Nephron (organoid): ENCODE measurements around the gene FYCO1.
A peak's percentile ranks its signal among the peaks of the same experiment; 100 is the strongest.

ENCODE experiments used
- H3K27ac Mint-ChIP-seq, 3 experiments: 2 replicates each; pipeline ENCODE4 v1.8.0; 2020; ENCODE audit warnings: mixed read lengths in 3 of 3, mild to moderate bottlenecking in 2 of 3, moderate library complexity in 1 of 3
- H3K27me3 Mint-ChIP-seq: 2 replicates; pipeline ENCODE4 v1.8.0; 2021; ENCODE audit warnings: low read depth, mild to moderate bottlenecking, moderate library complexity, mixed read lengths
- H3K36me3 Mint-ChIP-seq: 2 replicates; pipeline ENCODE4 v1.8.0; 2020; ENCODE audit warnings: low read depth, mixed read lengths
- H3K4me1 Mint-ChIP-seq: 2 replicates; pipeline ENCODE4 v1.8.0; 2020; ENCODE audit warnings: mixed read lengths
- H3K4me3 Mint-ChIP-seq, 3 experiments: 2 replicates each; pipeline ENCODE4 v1.8.0; 2020; ENCODE audit warnings: mild to moderate bottlenecking in 3 of 3, mixed read lengths in 3 of 3, moderate library complexity in 2 of 3
- H3K9me3 Mint-ChIP-seq: 2 replicates; pipeline ENCODE4 v1.8.0; 2020; ENCODE audit warnings: mixed read lengths
- CTCF ChIP-seq, 3 experiments: fragments of 200-600 bp; sonication (generic); IDR thresholded peaks; one replicate each; pipeline ENCODE4 v1.5.0; 2021; ENCODE audit warnings: antibody characterized with exemption in 3 of 3; ENCODE audit not compliant: unreplicated experiment in 3 of 3

Gene FYCO1

GRCh38 chr3:45938864-45939263 lies 56.8 kb downstream of the FYCO1 start:
- peak; percentile 82 to 85 (median 82) for TF ChIP-seq CTCF (IDR thresholded peaks at IDR 0.05; ENCODE audit: unreplicated experiment in 3 of 3)
- peaks cover 34% of the 10 kb centered on the region for H3K36me3 Mint-ChIP-seq
- H3K4me1 Mint-ChIP-seq: peaks cover 5% of the 10 kb centered on the region
- no peaks in the 10 kb centered on the region for H3K9me3 Mint-ChIP-seq
- no peaks in the 10 kb centered on the region for H3K27me3 Mint-ChIP-seq
- H3K4me3 Mint-ChIP-seq: no peak overlapping the region
- H3K27ac Mint-ChIP-seq: no peak overlapping the region

GRCh38 chr3:45938043-45938435 lies 57.6 kb downstream of the FYCO1 start:
- no peaks in the 10 kb centered on the region for H3K27me3 Mint-ChIP-seq
- no peak overlapping the region for H3K27ac Mint-ChIP-seq
- no peak for TF ChIP-seq CTCF (IDR thresholded peaks at IDR 0.05; ENCODE audit: unreplicated experiment in 3 of 3)
- H3K9me3 Mint-ChIP-seq: no peaks in the 10 kb centered on the region
- H3K36me3 Mint-ChIP-seq: peaks cover 42% of the 10 kb centered on the region
- H3K4me3 Mint-ChIP-seq: no peak overlapping the region
- H3K4me1 Mint-ChIP-seq: peaks cover 5% of the 10 kb centered on the region

- Mint-ChIP-seq H3K27me3 (no peaks in the 10 kb centered on the region), H3K4me1 (peaks cover 5% of the 10 kb centered on the region), H3K4me3 (no peak overlapping the region), H3K27ac (no peak overlapping the region), H3K9me3 (no peaks in the 10 kb centered on the region), H3K36me3 (peaks cover 43% of the 10 kb centered on the region)
- TF ChIP-seq CTCF (IDR thresholded peaks at IDR 0.05; ENCODE audit: unreplicated experiment in 3 of 3): no peak
These were observed 58.2 kb downstream of the FYCO1 start for GRCh38 chr3:45937206-45938042.

- Mint-ChIP-seq H3K9me3 (no peaks in the 10 kb centered on the region), H3K4me3 (no peak overlapping the region), H3K27me3 (no peaks in the 10 kb centered on the region), H3K27ac (no peak overlapping the region), H3K36me3 (peaks cover 46% of the 10 kb centered on the region), H3K4me1 (peaks cover 5% of the 10 kb centered on the region)
- TF ChIP-seq CTCF (IDR thresholded peaks at IDR 0.05; ENCODE audit: unreplicated experiment in 3 of 3): no peak
These were observed 59.4 kb downstream of the FYCO1 start for GRCh38 chr3:45936261-45936660.

- Mint-ChIP-seq H3K9me3 (no peaks in the 10 kb centered on the region), H3K4me1 (no peaks in the 10 kb centered on the region), H3K27ac (no peak overlapping the region), H3K36me3 (peaks cover 55% of the 10 kb centered on the region), H3K27me3 (peaks cover 3% of the 10 kb centered on the region), H3K4me3 (no peak overlapping the region)
- no peak for TF ChIP-seq CTCF (IDR thresholded peaks at IDR 0.05; ENCODE audit: unreplicated experiment in 3 of 3)
These were observed 62.0 kb downstream of the FYCO1 start for GRCh38 chr3:45933591-45933990.

- H3K9me3 Mint-ChIP-seq: no peaks in the 10 kb centered on the region
- no peak overlapping the region for H3K4me3 Mint-ChIP-seq
- H3K36me3 Mint-ChIP-seq: peaks cover 65% of the 10 kb centered on the region
- H3K4me1 Mint-ChIP-seq: no peaks in the 10 kb centered on the region
- H3K27ac Mint-ChIP-seq: no peak overlapping the region
- peaks cover 3% of the 10 kb centered on the region for H3K27me3 Mint-ChIP-seq
- TF ChIP-seq CTCF (IDR thresholded peaks at IDR 0.05; ENCODE audit: unreplicated experiment in 3 of 3): no peak
These were observed 63.5 kb downstream of the FYCO1 start for GRCh38 chr3:45932112-45932511.
